HG03565 (cell line): ENCODE data around the gene HMGXB3.
A peak's percentile ranks its signal among the peaks of the same experiment; 100 is the strongest.

ENCODE experiments used
- ATAC-seq: cut with Tn5 transposase; IDR thresholded peaks from one replicate; pipeline ENCODE4 v1.9.1; 2021; ENCODE audit warnings: mild to moderate bottlenecking, moderate library complexity; ENCODE audit not compliant: unreplicated experiment

Gene HMGXB3, protein sequence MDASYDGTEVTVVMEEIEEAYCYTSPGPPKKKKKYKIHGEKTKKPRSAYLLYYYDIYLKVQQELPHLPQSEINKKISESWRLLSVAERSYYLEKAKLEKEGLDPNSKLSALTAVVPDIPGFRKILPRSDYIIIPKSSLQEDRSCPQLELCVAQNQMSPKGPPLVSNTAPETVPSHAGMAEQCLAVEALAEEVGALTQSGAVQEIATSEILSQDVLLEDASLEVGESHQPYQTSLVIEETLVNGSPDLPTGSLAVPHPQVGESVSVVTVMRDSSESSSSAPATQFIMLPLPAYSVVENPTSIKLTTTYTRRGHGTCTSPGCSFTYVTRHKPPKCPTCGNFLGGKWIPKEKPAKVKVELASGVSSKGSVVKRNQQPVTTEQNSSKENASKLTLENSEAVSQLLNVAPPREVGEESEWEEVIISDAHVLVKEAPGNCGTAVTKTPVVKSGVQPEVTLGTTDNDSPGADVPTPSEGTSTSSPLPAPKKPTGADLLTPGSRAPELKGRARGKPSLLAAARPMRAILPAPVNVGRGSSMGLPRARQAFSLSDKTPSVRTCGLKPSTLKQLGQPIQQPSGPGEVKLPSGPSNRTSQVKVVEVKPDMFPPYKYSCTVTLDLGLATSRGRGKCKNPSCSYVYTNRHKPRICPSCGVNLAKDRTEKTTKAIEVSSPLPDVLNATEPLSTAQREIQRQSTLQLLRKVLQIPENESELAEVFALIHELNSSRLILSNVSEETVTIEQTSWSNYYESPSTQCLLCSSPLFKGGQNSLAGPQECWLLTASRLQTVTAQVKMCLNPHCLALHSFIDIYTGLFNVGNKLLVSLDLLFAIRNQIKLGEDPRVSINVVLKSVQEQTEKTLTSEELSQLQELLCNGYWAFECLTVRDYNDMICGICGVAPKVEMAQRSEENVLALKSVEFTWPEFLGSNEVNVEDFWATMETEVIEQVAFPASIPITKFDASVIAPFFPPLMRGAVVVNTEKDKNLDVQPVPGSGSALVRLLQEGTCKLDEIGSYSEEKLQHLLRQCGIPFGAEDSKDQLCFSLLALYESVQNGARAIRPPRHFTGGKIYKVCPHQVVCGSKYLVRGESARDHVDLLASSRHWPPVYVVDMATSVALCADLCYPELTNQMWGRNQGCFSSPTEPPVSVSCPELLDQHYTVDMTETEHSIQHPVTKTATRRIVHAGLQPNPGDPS (N-terminal part only)

DNA sequence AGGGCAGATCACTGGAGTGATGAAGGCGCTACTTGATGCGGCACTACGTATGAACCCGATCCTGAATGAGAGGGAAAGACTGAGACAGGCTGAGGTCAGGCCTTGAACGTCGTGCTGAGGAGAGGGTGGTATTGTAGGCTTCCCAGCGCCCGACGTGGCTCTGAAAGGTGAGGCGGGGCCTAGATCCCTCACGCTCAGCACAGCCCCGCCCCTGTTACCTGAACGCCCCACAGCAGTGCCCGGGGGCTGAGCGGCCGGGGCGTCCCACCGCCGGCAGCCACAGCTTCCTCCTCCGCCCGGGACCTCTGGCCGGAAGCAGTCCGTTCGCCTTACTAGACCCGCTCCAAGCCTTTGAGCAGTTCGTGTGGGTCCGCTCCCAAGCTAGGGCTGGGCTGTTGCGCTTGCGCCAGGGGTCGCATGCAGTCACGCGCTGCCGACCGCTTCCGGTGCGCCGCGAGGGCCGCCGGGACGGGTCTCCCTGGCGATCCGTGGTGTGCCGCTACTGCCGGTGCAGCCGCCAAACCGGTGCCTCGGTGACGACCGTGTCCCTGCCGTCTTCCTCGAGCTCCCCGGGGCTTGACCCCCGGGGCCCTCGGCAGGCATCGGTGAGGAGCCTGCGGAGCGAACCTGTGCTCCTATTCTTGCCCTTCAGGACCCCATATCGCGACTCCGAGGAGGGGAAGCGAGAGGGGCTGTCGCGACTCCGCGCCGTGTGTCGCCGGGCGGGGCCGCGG is at the start of gene HMGXB3, which contains the start of gene TIGD6:
HMGXB3 (plus strand) TSS at position 484 of the 734 bp plus-strand sequence. CDS start 4,114 bp downstream, outside the sequence.
TIGD6 (minus strand) TSS at position 399 of the 734 bp plus-strand sequence. CDS start 4,306 bp downstream, outside the sequence.
- peak; percentile 86 for ATAC-seq

DNA sequence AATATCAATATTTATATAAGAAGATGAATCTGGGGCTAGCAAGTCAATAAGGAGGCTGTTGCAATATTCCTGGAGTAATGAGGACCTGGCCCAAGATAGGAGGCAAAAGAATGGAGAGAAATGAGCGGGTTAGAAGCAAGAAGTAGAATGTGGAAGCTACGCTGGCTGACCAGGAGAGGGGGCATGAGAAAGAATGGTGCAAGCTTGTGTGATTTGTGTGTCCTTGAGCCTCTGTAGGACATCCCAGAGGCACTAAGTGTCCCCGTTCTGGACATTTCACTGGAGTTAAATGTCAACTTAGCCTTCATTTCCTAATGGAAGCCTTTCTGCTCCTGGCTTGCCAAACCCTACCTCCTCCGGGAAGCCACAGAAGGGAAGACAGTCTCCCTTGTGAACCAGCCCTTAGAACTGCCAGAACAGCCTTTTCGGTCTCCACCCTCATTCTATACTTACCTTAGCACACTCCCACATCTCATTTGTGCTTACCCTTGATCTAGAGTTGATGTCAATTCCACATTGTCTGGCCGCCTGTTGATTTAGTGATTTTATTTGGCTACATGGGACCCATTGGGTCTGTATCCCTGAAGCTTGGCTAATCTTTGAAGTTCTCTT is 49.3 kb upstream of the HMGXB3 start:
- no peak for ATAC-seq

DNA sequence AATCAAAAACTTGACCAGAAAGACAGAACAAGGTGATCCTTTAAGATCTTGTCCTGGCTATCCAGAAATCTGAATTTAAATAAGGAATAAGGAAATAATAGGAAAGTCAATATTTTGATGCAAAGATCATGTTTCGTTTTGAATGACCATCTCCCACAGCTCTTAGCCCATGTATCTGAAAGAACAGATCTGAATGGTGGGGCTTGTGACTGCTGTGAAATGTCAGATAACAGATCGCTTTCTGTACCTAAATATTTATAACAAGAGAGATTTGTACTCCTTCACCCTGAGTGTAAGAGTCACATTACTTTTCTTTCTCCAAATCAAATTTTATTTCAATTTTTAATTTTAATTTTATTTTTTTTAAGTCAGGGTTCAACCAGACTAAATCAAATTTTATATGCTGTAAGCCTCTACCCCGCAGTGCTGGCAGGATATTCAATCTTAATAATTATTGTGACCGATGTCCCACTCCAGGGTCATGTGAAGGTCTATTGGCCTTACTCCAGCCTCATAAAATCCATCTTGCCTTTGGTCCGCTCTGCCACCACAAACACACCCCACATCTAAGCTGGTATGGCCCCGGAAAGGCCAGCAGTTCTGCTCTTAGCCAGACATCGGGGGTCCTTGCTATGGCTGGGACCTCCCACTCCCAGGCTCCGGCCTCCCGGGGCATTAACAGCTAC is 47.0 kb upstream of the HMGXB3 start:
- no peak for ATAC-seq

DNA sequence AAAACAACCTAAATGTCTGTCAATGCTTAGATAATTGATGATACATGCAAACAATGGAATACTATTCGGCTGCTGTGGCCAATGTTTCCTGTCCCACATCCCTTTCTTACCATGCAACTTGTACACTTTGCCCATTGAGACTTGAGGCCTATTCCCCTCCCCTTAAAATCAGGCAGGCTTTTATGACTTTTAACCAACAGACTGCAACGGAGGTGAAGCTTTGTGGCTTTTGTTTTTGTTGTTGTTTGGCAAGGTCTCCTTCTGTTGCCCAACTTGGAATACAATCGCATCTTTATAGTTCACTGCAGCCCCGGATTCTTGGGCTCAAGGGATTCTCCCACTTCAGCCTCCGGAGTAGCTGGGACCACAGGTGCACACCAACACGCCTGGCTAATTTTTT is 45.7 kb upstream of the HMGXB3 start:
- no peak for ATAC-seq

DNA sequence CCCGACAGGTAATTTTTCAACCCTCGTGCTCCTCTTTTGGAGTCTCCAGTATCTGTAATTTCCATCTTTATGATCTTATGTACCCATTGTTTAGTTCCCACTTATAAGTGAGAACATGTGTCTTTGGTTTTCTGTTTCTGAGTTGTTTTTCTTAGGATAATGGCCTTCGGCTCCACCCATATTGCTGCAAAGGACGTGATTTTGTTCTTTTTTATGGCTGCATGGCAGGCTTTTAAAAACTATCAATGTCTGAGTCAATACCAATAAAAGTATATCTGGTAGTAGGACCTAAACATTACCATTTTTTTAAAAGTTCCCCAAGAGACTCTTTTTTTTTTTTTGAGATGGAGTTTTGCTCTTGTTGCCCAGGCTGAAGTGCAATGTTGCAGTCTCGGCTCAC is 43.9 kb upstream of the HMGXB3 start:
- ATAC-seq, result no peak

DNA sequence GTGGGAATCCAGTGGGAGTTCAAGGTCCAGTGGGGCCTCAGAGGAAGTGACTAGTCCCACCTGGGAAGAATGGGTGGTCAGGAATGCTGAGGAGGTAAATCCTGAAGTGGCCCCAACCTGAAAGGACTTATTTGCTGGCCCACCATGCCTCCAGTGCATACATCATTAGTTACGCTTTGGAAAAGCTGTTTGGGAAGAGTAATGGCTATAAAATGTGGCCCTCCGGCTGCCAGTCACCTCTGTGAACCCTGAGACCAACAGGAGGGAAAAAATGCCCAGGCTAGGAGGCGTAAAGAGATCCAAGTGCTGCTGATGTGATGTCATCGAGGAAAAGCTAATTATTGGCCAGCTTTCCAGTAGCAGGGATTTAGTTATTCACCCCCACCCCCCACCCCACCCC is 42.7 kb upstream of the HMGXB3 start:
- ATAC-seq, result no peak

DNA sequence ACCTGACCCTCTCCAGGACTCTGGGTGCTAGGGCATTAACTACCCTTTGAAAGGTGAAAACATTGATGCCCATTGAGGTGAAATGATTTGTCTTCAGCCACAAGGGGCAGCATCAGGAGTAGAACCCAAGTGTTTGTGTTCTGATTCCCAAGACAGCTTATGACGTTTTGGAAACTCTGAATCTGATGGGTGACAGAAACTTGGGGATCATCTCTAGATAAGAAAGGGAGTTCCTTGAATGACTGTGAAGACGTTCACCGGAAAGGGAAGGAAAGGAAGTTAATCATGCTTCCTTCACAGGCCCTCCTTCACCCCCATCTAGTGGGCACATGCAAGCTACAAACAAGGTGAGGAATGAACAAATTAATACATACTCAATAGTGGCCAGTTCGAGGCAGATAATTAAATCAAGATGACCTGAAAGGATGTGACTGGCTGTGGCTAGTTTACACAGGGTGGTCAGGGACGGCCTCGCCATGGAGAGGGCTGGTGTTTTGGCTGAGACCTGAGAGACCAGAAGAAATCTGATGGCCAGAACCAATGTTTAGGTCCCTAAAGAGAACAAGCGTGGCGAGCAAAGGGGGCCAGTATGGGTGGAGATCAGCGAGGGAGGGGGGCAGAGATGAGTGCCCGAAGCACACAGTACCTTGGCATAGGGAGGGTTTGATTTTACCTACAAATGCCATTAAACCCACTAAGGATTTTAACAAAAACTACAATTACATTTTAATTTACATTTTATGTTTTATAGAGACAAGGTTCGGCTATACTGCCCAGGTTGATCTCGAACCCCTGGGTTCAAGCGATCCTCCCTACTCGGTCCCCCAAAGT is 40.9 kb upstream of the HMGXB3 start:
- ATAC-seq, result no peak

DNA sequence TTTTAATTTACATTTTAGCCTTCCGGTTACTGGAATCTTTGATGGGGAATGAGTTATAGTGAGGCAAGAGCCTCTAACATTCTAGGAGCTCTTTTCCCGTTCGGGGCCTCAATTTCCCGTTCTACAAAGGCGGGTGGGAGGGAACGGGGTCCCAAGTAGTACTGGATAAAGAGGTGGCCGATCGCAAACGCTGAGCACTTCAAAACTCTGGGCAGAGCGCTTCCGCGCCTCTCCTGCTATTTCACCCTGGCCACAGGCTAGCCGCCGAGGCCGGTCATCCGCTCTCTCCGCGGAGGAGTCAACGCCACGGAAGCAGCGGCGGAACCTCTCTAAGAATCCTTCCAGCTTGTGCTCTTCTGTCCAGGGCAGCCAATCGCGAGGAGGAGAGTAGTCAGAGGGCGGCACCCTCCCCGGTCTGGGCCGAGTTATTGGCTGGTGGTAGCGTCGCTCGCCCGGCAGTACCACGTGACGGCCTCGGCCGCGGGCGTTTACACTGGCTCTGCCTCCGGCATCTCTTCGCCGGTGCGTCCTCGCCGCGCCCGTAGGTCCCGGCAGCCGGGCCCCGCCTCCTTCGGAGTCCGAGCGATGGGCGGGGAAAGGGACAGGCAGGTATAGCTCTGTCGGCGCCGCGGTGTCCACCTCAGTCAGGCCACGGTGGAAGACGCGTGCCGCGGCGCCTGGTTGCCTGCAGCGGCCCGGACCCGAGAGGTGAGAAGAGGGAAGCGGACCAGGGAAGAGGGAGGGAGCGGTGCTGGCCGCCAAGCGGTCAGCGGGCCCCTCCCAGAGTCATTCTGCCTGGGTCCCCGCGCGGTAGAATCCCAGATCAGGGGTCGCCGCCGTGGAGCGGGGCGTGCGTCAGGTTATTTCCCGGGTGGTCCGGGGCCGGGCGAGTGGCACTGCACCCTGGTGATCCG is 40.0 kb upstream of the HMGXB3 start, which contains the start of gene SLC26A2:
SLC26A2 (plus strand) TSS at position 487 of the 914 bp plus-strand sequence. CDS start 16,895 bp downstream, outside the sequence.
- peak; percentile 98 for ATAC-seq

DNA sequence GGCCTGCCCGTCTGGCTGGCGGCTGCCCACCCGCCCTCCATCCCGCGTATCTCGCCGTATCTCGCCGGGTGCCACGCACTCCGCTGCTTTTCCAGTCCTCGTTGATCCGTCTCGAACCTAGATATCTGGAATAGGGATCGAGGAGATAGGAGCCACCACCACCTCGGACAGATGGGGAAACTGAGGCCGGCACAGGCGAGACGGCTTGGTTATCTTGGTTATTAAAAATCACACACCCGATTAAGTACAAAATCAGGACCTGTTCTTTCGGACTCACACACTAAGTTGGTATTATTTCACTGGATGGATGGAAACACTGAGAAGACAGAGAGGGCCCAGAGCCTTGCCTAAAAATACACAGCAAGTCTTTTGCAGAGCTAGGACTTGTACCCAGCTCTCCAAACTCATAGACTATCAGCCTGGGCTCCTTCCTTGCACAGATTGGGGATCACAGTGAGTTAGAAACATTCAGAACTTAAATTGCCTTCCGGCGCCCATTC is 39.3 kb upstream of the HMGXB3 start:
- no peak for ATAC-seq

DNA sequence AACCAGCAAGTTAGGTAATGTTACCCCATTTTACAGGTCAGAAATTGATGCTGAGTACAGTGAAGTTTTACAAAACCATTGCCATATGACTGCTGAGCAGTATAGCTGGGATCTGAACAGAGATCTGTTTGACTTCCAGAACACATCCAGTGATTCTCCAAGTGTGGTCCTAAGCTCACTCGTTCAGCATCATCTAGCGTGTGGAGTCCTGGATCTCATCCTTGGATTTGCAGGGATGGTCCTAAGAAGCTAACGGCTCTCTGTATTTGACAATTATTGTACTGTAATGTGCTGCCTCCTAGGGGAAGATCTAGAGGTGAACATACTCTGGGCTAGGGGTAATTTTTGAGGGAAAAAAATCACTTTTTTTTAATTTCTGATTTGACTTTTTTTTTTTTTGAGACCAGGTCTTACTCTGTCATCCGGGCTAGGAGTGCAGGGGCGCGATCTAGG is 38.6 kb upstream of the HMGXB3 start:
- no peak for ATAC-seq

DNA sequence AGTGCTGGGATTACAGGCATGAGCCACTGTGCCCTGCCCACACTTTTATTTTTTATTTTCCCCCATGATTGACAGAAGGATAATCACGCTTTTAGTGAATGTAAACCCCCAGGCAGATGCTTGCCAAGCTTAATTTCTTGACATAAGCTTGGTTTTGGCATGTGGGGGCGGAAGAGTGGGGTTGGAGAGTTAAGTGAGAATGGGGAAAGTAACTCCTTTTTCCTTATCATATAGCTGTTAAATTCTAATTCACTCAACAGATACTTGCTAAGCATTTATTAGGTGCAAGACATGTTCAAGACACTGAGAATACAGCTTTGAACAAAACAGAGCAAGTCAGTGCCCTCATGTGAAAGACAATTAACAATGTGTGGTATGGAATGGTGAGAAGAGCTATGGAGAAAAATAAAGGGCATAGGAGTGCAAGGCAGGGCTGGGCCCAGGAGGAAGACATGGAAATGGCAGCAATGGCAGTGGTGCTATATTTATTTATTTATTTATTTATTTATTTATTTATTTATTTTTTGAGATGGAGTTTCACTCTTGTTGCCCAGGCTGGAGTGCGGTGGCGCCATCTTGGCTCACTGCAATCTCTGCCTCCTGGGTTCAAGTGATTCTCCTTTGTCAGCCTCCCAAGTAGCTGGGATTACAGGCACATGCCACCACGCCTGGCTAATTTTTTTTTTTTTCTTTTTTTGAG is 37.8 kb upstream of the HMGXB3 start:
- ATAC-seq, result no peak

DNA sequence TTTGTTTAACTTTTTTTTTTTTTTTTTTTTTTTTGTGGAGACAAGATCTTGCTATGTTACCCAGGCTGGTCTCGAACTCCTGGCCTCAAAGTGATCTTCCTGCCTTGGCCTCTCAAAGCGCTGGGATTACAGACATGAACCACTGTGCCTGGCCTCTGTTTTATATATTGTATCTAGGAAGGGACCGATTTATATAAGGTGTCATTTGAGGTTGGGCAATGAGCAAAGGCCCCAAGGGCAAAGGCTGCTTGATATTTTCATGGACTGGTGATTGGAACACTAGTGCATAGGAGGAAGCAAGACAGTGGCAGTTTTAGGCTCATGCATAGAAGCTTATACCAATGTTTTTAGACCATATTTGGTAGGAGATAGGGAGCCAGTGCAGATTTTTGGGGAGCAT is 36.8 kb upstream of the HMGXB3 start:
- ATAC-seq, result no peak

DNA sequence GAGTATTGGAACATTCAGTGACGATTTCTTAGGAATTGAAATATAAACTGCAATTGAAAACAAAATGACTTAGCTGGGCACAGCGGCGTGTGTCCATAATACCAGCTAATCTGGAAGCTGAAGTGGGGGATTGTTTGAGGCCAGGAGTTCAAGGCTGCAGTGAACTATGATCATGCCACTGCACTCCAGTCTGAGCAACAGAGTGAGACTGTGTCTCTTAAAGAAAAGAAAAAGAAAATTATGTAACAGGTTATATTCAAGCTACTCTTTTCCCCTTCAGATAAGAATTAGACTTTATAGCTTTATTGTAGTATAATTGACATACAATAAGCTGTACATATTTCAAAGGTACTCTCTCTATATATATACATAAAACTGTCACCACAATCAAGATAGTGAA is 33.6 kb upstream of the HMGXB3 start:
- no peak for ATAC-seq

DNA sequence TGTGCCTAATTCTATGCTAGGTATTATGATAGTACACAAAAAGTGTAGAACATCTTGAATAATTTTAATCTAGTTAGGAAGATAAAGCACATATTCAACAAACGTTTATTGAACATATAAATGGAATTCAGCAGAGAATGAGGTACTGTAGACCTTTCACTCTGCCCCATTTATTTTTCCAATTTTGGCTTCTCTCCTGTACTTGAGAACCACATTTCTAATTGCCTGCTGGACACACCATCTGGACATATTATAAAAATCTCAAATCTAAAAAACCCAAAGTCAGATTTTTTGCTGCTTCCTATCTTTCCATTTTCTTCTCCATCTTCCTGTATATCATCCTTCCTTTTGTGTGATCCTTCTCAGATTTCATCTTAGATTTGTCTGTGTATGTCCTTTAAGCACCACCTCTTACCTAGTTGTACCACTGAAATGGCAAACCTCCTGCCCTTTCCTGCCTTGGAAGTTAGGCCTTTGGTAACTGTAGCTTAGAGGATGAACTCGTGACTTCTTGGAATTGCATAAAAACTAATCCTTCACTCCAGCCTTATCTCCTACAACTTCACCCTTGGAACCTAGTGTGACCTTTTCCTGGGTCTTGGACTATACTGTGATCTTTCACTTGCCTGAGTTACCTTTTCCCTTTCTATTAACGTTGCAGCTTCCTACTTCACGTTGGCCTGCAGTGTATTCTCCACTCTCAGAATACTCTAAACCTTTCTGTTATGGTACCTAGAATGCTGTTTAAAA is 31.2 kb upstream of the HMGXB3 start:
- no peak for ATAC-seq

DNA sequence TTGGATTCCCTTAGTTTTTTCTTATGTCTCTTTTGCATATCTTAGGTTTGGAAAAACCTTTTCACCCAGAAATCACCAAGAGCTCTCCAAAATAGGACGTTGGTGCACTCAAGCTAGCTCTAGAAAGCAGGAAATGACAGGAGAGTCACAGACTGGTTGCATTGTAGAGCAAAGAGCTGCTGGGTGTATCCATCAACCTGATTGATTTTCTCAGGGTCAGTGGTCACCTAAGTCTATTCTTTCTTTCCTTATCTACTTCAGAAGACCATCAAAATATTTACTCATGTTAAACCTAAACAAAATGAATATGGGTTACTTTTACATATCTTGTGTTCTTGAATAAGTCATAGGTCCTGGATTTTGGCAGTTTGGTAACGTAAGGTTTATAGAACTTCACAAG is 25.1 kb upstream of the HMGXB3 start:
- no peak for ATAC-seq

DNA sequence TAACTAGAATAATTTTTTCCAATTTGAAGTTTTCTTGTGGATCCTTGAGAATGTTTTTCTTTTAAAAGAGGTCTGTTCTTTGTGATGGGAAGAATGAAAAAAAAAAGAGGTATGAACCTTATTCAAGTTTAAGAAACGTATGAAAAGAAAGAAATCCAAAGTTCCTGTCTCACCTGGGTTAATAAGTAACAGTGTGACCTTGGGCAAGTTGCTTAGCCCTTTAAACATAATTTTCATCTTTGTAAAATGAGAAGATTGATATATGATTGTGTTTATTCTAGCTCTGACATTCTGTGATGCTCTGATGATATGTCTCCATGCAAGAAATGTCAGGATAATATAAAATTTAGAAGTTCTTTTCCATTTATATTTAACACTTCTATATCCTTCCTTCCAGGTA is 20.6 kb upstream of the HMGXB3 start:
- no peak for ATAC-seq
